Stimulated activated CD4-positive, alpha-beta T cell treated with anti-CD3 and anti-CD28 coated beads, Interleukin-2, amount 100 ng/mL, for 48 hours (primary cell): Measurements from ENCODE around the gene COG3.

Source experiments
- DNase-seq, 2 donors: peaks; one replicate each; pipeline ENCODE4 v3.0.0-alpha.2; 2020

COG3 gene

DNA sequence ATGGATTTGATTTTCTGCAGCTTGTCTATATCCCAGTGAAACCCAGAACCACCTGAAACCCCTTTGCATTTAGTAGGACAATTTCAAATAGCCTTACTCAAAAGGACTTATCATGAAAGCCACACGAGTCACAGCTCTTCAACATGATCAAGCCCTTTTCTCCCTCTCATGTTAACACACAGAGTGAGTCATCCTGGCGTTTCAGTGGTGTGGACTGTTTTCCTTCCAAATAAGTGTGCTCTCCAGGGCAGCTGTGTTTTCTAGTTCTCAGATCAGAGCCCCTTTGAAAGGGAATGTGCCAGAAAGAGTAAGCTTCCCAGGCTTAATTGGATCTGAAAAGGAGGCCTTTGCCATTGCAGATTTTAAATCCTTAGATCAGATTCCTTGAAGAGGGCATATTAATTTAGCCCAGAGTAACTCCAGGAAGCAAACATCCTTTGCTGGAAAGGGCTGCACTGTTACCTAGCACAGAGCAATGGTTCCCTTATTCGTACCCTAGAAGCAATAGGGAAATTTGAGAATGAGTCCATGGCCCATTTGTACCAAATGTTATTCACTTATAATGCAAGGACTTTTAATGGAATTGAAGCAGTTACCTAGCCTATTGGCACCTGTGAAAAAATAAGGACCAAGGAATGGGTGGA lies 99.5 kb downstream of the COG3 start:
- no peak for DNase-seq

DNA sequence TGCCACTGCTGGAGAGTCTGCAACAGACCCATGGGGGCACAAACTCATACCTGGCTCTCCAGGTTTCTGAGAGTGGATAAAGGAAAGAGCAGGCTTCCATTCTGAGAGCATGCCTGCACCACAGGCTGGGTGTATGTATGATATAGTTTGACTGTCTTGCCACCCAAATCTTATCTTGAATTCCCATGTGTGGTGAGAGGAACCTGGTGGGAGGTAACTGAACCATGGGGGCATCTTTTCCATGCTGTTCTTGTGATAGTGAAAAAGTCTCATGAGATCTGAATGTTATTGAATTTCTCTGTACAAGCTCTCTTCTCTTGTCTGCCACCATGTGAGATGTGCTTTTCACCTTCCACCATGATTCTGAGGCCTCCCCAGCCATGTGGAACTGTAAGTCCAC lies 100.6 kb downstream of the COG3 start:
- DNase-seq, result no peak

DNA sequence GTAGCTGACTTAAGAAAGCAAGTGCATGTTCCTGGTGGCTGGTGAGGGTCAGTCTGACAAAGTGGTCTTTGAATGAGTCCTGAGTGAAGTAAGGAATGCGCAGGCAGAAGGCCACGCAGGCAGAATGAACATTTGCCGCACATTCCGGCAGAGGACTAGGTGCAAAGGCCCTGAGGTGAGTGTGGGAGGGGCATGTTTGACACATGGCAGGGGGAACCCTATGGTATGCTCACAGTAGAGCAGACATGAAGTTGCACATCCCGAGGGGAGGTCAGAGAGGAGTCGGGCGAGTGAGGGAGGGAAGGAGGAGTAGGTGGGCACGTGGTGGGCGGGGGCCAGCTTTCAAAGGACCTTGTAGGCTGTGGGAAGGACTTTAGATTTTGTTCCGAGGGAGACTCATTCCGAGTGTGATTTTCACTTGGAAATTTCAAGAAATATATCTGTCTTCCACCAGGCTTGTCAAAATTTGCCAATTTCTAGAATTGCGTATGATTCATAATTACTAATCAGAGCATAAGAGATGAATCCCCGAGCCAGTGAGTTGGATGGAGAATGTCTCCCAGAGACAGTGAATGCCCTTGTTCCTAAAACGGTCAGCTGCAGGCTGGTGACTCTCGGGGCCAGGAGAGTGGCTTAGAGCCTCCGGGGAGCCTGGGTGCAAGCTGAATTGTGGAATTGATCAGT lies 110.5 kb downstream of the COG3 start:
- no peak for DNase-seq

DNA sequence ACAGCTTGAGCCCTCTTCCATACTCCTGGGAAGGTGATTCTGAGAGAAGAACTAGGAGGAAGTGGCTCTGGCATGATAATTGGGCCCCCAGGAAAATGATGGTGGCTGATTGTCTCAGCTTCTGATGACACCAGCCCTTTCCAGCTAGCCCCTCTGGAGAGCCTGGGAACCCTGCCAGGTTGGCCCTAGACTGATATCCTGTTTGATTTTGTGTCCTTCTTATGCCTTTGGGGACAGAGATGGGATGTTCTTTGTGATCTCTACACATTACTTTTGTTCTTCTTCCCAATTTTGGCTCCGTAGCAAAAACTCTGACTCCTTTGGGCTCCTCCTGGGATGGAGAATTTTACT lies 111.1 kb downstream of the COG3 start:
- DNase-seq, result no peak

DNA sequence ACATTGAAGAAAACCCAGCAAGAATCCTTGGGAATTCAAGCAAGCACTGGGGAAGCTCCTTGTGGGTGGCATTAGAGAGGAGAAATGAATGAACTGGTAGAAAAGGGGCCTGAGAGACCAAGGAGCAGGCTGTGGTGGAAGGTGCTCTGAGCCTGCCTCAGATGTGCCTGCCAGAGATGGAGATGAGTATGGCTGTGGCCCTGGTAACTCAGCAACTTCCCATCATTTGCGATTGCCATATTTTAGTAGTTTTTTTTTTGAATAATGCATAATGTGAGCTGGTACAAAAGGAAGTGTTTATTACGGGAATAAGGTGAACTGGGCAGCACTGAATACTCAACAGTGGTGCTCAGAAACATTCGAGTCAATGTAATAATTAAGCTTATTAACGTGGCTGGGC lies 111.7 kb downstream of the COG3 start:
- no peak for DNase-seq

DNA sequence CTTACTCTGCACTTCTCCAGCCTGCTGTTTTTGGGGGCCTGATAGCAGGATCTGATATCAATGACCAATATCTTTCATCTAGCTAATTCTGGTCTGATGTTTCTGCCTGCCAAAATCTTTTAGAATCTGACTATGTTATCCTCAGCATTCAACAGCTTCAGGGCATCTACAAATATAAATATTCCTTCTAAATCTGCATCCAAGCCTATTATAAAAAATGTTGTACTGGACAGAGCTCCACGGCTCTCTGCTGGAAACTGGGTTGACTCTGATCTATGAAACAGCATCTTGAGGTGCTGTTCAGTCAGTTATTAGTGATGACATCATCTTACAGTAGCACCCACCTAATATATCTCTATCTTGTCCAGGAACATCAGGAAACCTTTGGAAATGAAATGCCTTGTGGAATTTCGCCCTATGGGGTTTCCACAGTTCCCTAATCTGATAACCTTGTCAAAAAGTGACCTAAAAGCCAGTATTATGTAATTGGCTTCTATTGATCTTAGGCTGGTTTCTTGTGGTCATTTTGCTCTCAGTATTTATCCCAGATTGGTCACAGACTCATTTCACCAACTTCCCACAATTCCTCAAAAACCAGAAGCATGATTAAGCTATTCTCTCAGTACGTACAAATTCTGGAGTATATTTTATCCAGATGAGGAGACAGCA lies 117.8 kb downstream of the COG3 start:
- no peak for DNase-seq

DNA sequence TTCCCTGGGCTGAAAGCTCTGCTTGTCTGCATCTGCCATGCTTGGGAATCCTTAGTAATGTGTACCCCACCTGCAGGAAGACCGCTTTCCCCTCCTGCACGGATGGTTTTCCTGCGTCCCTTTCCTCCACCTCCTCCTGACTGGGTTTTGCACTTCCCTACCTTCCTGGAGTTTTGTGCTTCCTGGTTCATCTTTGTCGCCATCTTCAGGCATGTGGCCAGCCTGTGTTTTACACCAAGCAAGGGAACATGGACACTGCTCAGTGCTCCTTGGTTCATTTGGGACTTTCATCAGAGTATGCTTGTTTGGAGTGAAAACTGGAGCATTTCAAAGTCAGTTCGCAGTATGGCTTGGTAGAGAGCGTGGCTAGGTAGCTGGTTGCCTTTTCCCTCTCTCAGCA lies 120.1 kb downstream of the COG3 start:
- no peak for DNase-seq
